Endothelial cell of umbilical vein (primary cell): Measurements from ENCODE around the gene DDOST. TPM values are rescaled to one million over a fixed set of nuclear protein-coding genes. Genes with fewer than 3 reads are reported as not detected.

Experiments used
- BruUV-seq: library from RNA; stranded (reverse); fragments of 400-500 nt; replicated peaks from 2 replicates; lab custom pipeline; 2021; lab: Mats Ljungman, UMichigan
- CTCF ChIA-PET: fragments of 300-600, 350-600 bp; sonication (Branson Sonifier 250); formaldehyde crosslinking; loops from one replicate; lab custom pipeline; 2021; ENCODE audit warnings: antibody characterized with exemption, inconsistent platforms; lab: Charles Lee
- POLR2A ChIA-PET: fragments of 300-600, 350-600 bp; sonication (Branson Sonifier 250); formaldehyde crosslinking; loops from one replicate; lab custom pipeline; 2021; ENCODE audit warnings: antibody characterized with exemption, inconsistent platforms; lab: Charles Lee
- DNase-seq: peaks from one replicate; pipeline ENCODE4 v3.0.0-alpha.2; 2011; ENCODE audit warnings: low read depth, low spot score
- FAIRE-seq: peaks from 2 replicates; lab custom pipeline; 2011; peaks lifted over from hg19 to GRCh38; lab: Jason Lieb, UNC
- H2AFZ ChIP-seq: 2 replicates; pipeline ENCODE4 v1.6.0; 2012; ENCODE audit warnings: low read depth, low read length, control low read depth, inconsistent platforms
- H3K27ac ChIP-seq: 2 replicates; pipeline ENCODE4 v1.5.1; 2011; ENCODE audit warnings: low read depth, mild to moderate bottlenecking, control low read depth, low read length, moderate library complexity; ENCODE audit not compliant: insufficient read depth
- H3K27me3 ChIP-seq, 2 experiments: 2 replicates each; pipeline versions ENCODE4 v1.6.0 to v1.6.1; 2011; ENCODE audit warnings: low read length in 2 of 2, mixed read lengths in 1 of 2; ENCODE audit not compliant: control insufficient read depth in 2 of 2, insufficient read depth in 2 of 2
- H3K36me3 ChIP-seq, 2 experiments: 2 replicates in 1 of 2; 3 replicates in 1 of 2; pipeline ENCODE4 v1.5.1; 2011; ENCODE audit warnings: low read length in 2 of 2, mild to moderate bottlenecking in 1 of 2, moderate library complexity in 1 of 2; ENCODE audit not compliant: control insufficient read depth in 2 of 2, insufficient read depth in 2 of 2; ENCODE audit errors: extremely low read depth in 1 of 2
- H3K4me1 ChIP-seq: 3 replicates; pipeline ENCODE4 v1.5.1; 2011; ENCODE audit warnings: mild to moderate bottlenecking, low read length; ENCODE audit not compliant: control insufficient read depth, insufficient read depth; ENCODE audit errors: extremely low read depth
- H3K4me2 ChIP-seq: 2 replicates; pipeline ENCODE4 v1.6.1; 2011; ENCODE audit warnings: low read length, control low read depth, mixed read lengths; ENCODE audit not compliant: insufficient read depth
- H3K4me3 ChIP-seq, 3 experiments: fragments of 200-600 bp in 1 of 3; sonication (generic), shearing (Covaris generic) in 1 of 3; replicated peaks in 1 of 3; 2 replicates each; pipeline ENCODE4 v1.5.1; 2011 to 2016; ENCODE audit warnings: control low read depth in 3 of 3, low read length in 3 of 3, mild to moderate bottlenecking in 2 of 3, inconsistent platforms in 1 of 3, low read depth in 1 of 3, moderate library complexity in 1 of 3; ENCODE audit not compliant: insufficient read depth in 1 of 3
- H3K79me2 ChIP-seq: 2 replicates; pipeline ENCODE4 v1.6.0; 2012; ENCODE audit warnings: low read length, inconsistent platforms; ENCODE audit not compliant: control insufficient read depth, insufficient read depth
- H3K9ac ChIP-seq: replicated peaks from 2 replicates; pipeline ENCODE3; 2011; ENCODE audit warnings: low read length, control low read depth; ENCODE audit not compliant: insufficient read depth; ENCODE audit errors: extremely low read depth
- H3K9me1 ChIP-seq: replicated peaks from 3 replicates; pipeline ENCODE4 v1.6.0; 2011; ENCODE audit warnings: mild to moderate bottlenecking, low read length; ENCODE audit not compliant: control insufficient read depth, insufficient read depth; ENCODE audit errors: extremely low read depth
- H3K9me3 ChIP-seq: replicated peaks from 2 replicates; pipeline ENCODE4 v1.5.1; 2012; ENCODE audit warnings: low read length, inconsistent platforms; ENCODE audit not compliant: control insufficient read depth, insufficient read depth
- H4K20me1 ChIP-seq: replicated peaks from 2 replicates; pipeline ENCODE3; 2011; ENCODE audit warnings: mild to moderate bottlenecking, low read length; ENCODE audit not compliant: control insufficient read depth, insufficient read depth; ENCODE audit errors: extremely low read depth
- CTCF ChIP-seq, 2 donors: IDR thresholded peaks; 1 replicate in 1 of 2; 2 replicates in 1 of 2; pipeline ENCODE4 v1.5.1; 2011; ENCODE audit warnings: low read length in 2 of 2, mild to moderate bottlenecking in 2 of 2, moderate library complexity in 2 of 2, control low read depth in 1 of 2, inconsistent platforms in 1 of 2, low read depth in 1 of 2; ENCODE audit not compliant: insufficient read depth in 1 of 2; ENCODE audit errors: extremely low read depth in 1 of 2
- EZH2 ChIP-seq: IDR thresholded peaks from 2 replicates; pipeline ENCODE4 v1.6.1; 2012; ENCODE audit warnings: borderline replicate concordance, low read depth, mild to moderate bottlenecking, moderate library complexity, low read length, inconsistent platforms; ENCODE audit not compliant: severe bottlenecking
- FOS ChIP-seq: IDR thresholded peaks from 2 replicates; pipeline ENCODE4 v1.6.1; 2011; ENCODE audit warnings: mild to moderate bottlenecking, low read length, moderate library complexity, borderline replicate concordance; ENCODE audit not compliant: insufficient read depth
- GATA2 ChIP-seq: IDR thresholded peaks from 2 replicates; pipeline ENCODE4 v1.7.0; 2011; ENCODE audit warnings: low read depth, mild to moderate bottlenecking, moderate library complexity, mixed read lengths, low read length; ENCODE audit not compliant: insufficient read length, insufficient read depth
- JUN ChIP-seq: IDR thresholded peaks from 2 replicates; pipeline ENCODE4 v1.6.1; 2011; ENCODE audit warnings: borderline replicate concordance, low read depth; ENCODE audit not compliant: insufficient read length, insufficient read depth
- MYC ChIP-seq: IDR thresholded peaks from one replicate; pipeline ENCODE4 v1.6.1; 2011; ENCODE audit warnings: mild to moderate bottlenecking, low read depth, low read length
- POLR2A ChIP-seq: IDR thresholded peaks from 2 replicates; pipeline ENCODE4 v1.6.1; 2012; ENCODE audit warnings: low read depth, mild to moderate bottlenecking, control low read depth, low read length
- POLR2AphosphoS5 ChIP-seq: IDR thresholded peaks from 2 replicates; pipeline ENCODE4 v1.6.1; 2012; ENCODE audit warnings: low read depth, mild to moderate bottlenecking, control low read depth, low read length, moderate library complexity; ENCODE audit not compliant: insufficient read depth
- dilution Hi-C: fragments of 300-500 bp; cut with MboI; formaldehyde crosslinking; loops from one replicate; pipeline ENCODE4 v1.15.0; 2019; ENCODE audit warnings: low sequenced_read_pairs; ENCODE audit not compliant: extremely low pct_ligation_motif_present
- intact Hi-C: fragments of 100-400 bp; cut with micrococcal nuclease; formaldehyde crosslinking; loops from one replicate; pipeline ENCODE4 v1.10.0; 2022
- polyA plus RNA-seq, 4 experiments: library from polyadenylated mRNA; depleted of rRNA in 3 of 4; stranded (reverse) in 3 of 4; unstranded in 1 of 4; fragments of >200 nt; gene quantifications; 2 replicates each; pipeline versions ENCODE4 v1.2.1 to v1.2.3, GENCODE V29; 2011 to 2012; ENCODE audit warnings: missing spikeins in 1 of 4
- total RNA-seq: library from RNA; stranded (reverse); gene quantifications from 2 replicates; pipeline ENCODE4 v1.2.3, GENCODE V29; 2021
- TF ChIP-seq, protein P1 (sequence below): IDR thresholded peaks from 2 replicates; pipeline ENCODE4 v1.6.1; 2011; ENCODE audit not compliant: insufficient read depth, insufficient read length

DDOST gene
- total and polyA plus RNA-seq, 2 donors (not counting 3 experiments of a cell fraction or from before 2014, with no cell fraction given) = 319 to 533 TPM

GRCh38 chr1:20632386-20632785 is 28.8 kb downstream of the DDOST start:
- FAIRE-seq (no peak), DNase-seq (no peak)
- Histone ChIP-seq H3K36me3 (peaks cover 0 to 3% of the 10 kb centered on the region in 2 experiments), H3K9ac (no peak overlapping the region), H3K27me3 (peaks cover 0 to 2% of the 10 kb centered on the region in 2 experiments), H3K4me2 (no peak overlapping the region), H3K9me1 (no peaks in the 10 kb centered on the region), H4K20me1 (no peaks in the 10 kb centered on the region), H3K79me2 (no peaks in the 10 kb centered on the region), H3K27ac (no peak overlapping the region), H3K9me3 (no peaks in the 10 kb centered on the region), H3K4me1 (peaks cover 10% of the 10 kb centered on the region), H2AFZ (no peak overlapping the region), H3K4me3 (no peak overlapping the region)
- ChIA-PET CTCF (interaction anchor here (0.6 to 7.7 kb wide), 9 partner anchors 12 to 121 kb away, joined by 3 to 173 read pairs (median 5); partner anchors contain the start of genes CDA and FAM43B), POLR2A (no interaction called here)
- dilution Hi-C loops (no loop called here), intact Hi-C loops (loop anchor here (5.0 kb wide), 1 partner anchor 125 kb away; the partner anchor contains the start of gene MUL1)
- TF ChIP-seq GATA2 = no peak
- no peak for TF ChIP-seq CTCF (IDR thresholded peaks at IDR 0.05; ENCODE audit: extremely low read depth in 1 of 2, insufficient read depth in 1 of 2, low read depth in 1 of 2, low read length in 2 of 2)
- no peak for TF ChIP-seq FOS
- TF ChIP-seq MYC = no peak
- no peak for TF ChIP-seq POLR2AphosphoS5
- no peak for TF ChIP-seq POLR2A
- no peak for TF ChIP-seq EZH2
- TF ChIP-seq JUN = no peak
- TF ChIP-seq, protein P1, sequence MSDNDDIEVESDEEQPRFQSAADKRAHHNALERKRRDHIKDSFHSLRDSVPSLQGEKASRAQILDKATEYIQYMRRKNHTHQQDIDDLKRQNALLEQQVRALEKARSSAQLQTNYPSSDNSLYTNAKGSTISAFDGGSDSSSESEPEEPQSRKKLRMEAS = no peak
- no TSS peak for BruUV-seq
